OCI-LY7 (cell line): Measurements from ENCODE around the gene ALG5. TPM values are rescaled to one million over a fixed set of nuclear protein-coding genes. Genes with fewer than 3 reads are reported as not detected.

Source experiments
- BruUV-seq: library from RNA; stranded (reverse); fragments of 400-500 nt; replicated peaks from 2 replicates; lab custom pipeline; 2021; lab: Mats Ljungman, UMichigan
- CTCF ChIA-PET: fragments of 300-600 bp; sonication (Branson Sonifier 250); formaldehyde crosslinking; loops from one replicate; lab custom pipeline; 2022; ENCODE audit warnings: antibody characterized with exemption; ENCODE audit not compliant: unreplicated experiment; lab: Charles Lee
- POLR2A ChIA-PET: fragments of 300-600 bp; sonication (Branson Sonifier 250); formaldehyde crosslinking; loops from one replicate; lab custom pipeline; 2022; ENCODE audit warnings: antibody characterized with exemption; lab: Charles Lee
- DNase-seq: peaks from one replicate; pipeline ENCODE4 v3.0.0-alpha.2; 2015; ENCODE audit warnings: low spot score
- H2AFZ ChIP-seq: fragments of 200-600 bp; sonication (generic), shearing (Covaris generic); 2 replicates; pipeline ENCODE4 v1.6.1; 2014; ENCODE audit warnings: mild to moderate bottlenecking, antibody characterized with exemption, low read length, moderate library complexity
- H3K27ac ChIP-seq: fragments of 200-600 bp; sonication (generic); 2 replicates; pipeline ENCODE4 v1.5.1; 2014; ENCODE audit warnings: mixed run types, low read depth, mild to moderate bottlenecking, moderate library complexity, low read length, inconsistent platforms; ENCODE audit not compliant: poor library complexity, severe bottlenecking
- H3K36me3 ChIP-seq: fragments of 200-600 bp; sonication (generic); 2 replicates; pipeline ENCODE4 v1.6.1; 2014; ENCODE audit warnings: mild to moderate bottlenecking, antibody characterized with exemption, low read length, moderate library complexity, mixed read lengths; ENCODE audit not compliant: insufficient read depth
- H3K4me1 ChIP-seq: fragments of 200-600 bp; sonication (generic); 2 replicates; pipeline ENCODE4 v1.5.1; 2014; ENCODE audit warnings: mild to moderate bottlenecking, low read length; ENCODE audit not compliant: insufficient read depth, poor library complexity, severe bottlenecking
- H3K4me2 ChIP-seq: fragments of 200-600 bp; sonication (generic); 2 replicates; pipeline ENCODE4 v1.6.1; 2014; ENCODE audit warnings: mild to moderate bottlenecking, low read length
- H3K4me3 ChIP-seq: fragments of 200-600 bp; sonication (generic); 2 replicates; pipeline ENCODE4 v1.5.1; 2014; ENCODE audit warnings: mild to moderate bottlenecking, low read depth, low read length; ENCODE audit not compliant: poor library complexity, severe bottlenecking
- H3K79me2 ChIP-seq: fragments of 200-600 bp; sonication (generic); 2 replicates; pipeline ENCODE4 v1.6.1; 2016; ENCODE audit warnings: low read depth, mild to moderate bottlenecking, low read length, moderate library complexity, mixed read lengths; ENCODE audit not compliant: insufficient read depth
- H3K9me2 ChIP-seq: fragments of 200-600 bp; sonication (generic); 2 replicates; pipeline ENCODE4 v1.6.1; 2016; ENCODE audit warnings: mild to moderate bottlenecking, low read length, mixed read lengths; ENCODE audit not compliant: insufficient read depth
- H3K9me3 ChIP-seq: fragments of 200-600 bp; sonication (generic); 2 replicates; pipeline ENCODE4 v1.6.1; 2014; ENCODE audit warnings: mild to moderate bottlenecking, mixed run types, low read length, mixed read lengths
- H4K20me1 ChIP-seq: fragments of 200-600 bp; sonication (generic); 2 replicates; pipeline ENCODE4 v1.6.1; 2014; ENCODE audit warnings: mild to moderate bottlenecking, antibody characterized with exemption, low read length, moderate library complexity, mixed read lengths; ENCODE audit not compliant: insufficient read depth
- CTCF ChIP-seq: fragments of 200-600 bp; sonication (generic); conservative IDR thresholded peaks from 2 replicates; pipeline ENCODE4 v1.5.1; 2014; ENCODE audit warnings: mild to moderate bottlenecking, antibody characterized with exemption, low read length, moderate library complexity, mixed read lengths
- EZH2phosphoT487 ChIP-seq: fragments of 200-600 bp; sonication (generic); IDR thresholded peaks from 2 replicates; pipeline ENCODE4 v1.6.1; 2018; ENCODE audit warnings: low read depth, borderline replicate concordance, mild to moderate bottlenecking, mixed run types, antibody characterized with exemption, low read length, moderate library complexity, mixed read lengths
- intact Hi-C: fragments of 100-400 bp; cut with micrococcal nuclease; formaldehyde crosslinking; loops from one replicate; pipeline ENCODE4 v1.10.0; 2022; ENCODE audit not compliant: unreplicated experiment
- total RNA-seq, 2 experiments: library from RNA; depleted of rRNA in 1 of 2; stranded (reverse); fragments of >200 nt in 1 of 2; shearing (Covaris generic) in 1 of 2; gene quantifications; 2 replicates each; pipeline ENCODE4 v1.2.3, GENCODE V29; 2014 to 2022

Gene ALG5
- total RNA-seq, 2 experiments from 2014 or later = 23.8 to 31.6 TPM

GRCh38 chr13:36924001-36924400, 75.1 kb downstream of the ALG5 start:
- intact Hi-C loops = loop anchor here (5.0 kb wide), 3 partner anchors 48 to 133 kb away; partner anchors contain the start of gene SUPT20H
- Histone ChIP-seq H3K27ac (no peak overlapping the region), H3K36me3 (no peaks in the 10 kb centered on the region), H3K9me2 (no peaks in the 10 kb centered on the region), H2AFZ (peak overlapping the region; percentile 60; the same call in 1 of the 2 replicates), H3K79me2 (peaks cover 4% of the 10 kb centered on the region; the same call in 1 of the 2 replicates), H3K4me2 (peak overlapping the region; percentile 73), H3K9me3 (no peaks in the 10 kb centered on the region), H4K20me1 (no peaks in the 10 kb centered on the region), H3K4me1 (peaks cover 73% of the 10 kb centered on the region), H3K4me3 (no peak overlapping the region)
- DNase-seq = peak; percentile 55
- BruUV-seq = no TSS peak
- ChIA-PET CTCF (interaction anchor here (0.5 kb wide), 1 partner anchor 555 kb away, joined by 3 read pairs; no protein-coding TSS in a partner anchor), POLR2A (interaction anchor here (0.9 kb wide), 1 partner anchor 8 kb away, joined by 5 read pairs; no protein-coding TSS in a partner anchor)
- TF ChIP-seq CTCF (0 out of 2 replicates have a peak, but pooled peaks have one; percentile 40), EZH2phosphoT487 (no peak)

GRCh38 chr13:36921631-36922301, 77.4 kb downstream of the ALG5 start:
- Histone ChIP-seq H3K9me2 (no peaks in the 10 kb centered on the region), H3K4me3 (peak overlapping the region; percentile 84), H3K4me2 (peak overlapping the region; percentile 76), H3K9me3 (no peaks in the 10 kb centered on the region), H3K27ac (peak overlapping the region; percentile 79), H2AFZ (peak overlapping the region; percentile 90), H3K36me3 (no peaks in the 10 kb centered on the region), H3K79me2 (peaks cover 27% of the 10 kb centered on the region), H4K20me1 (no peaks in the 10 kb centered on the region), H3K4me1 (peaks cover 83% of the 10 kb centered on the region)
- CTCF ChIA-PET = no interaction called here
- no peak for TF ChIP-seq CTCF
- no peak for TF ChIP-seq EZH2phosphoT487
- POLR2A ChIA-PET = no interaction called here
- intact Hi-C loops = loop anchor here (5.0 kb wide), 3 partner anchors 51 to 136 kb away; partner anchors contain the start of gene SUPT20H
- no peak for DNase-seq
- no TSS peak for BruUV-seq
